T-cell (primary cell): ENCODE data around the gene CNKSR2. TPM values are rescaled to one million over a fixed set of nuclear protein-coding genes. Genes with fewer than 3 reads are reported as not detected.

ENCODE experiments used
- ATAC-seq, 4 experiments: fragments of 200-7000 bp in 3 of 4; fragments of 150-1000 bp in 1 of 4; cut with Tn5 transposase; replicated peaks in 1 of 4; 1 replicate in 3 of 4; 2 replicates in 1 of 4; pipeline ENCODE4 v1.10.0; 2021; ENCODE audit warnings: moderate library complexity in 3 of 4, mild to moderate bottlenecking in 2 of 4, moderate number of reproducible peaks in 1 of 4
- CTCF ChIA-PET, 2 donors: fragments of 300-600 bp; sonication (Branson Sonifier 250); formaldehyde crosslinking; loops; one replicate each; lab custom pipeline; 2022; ENCODE audit warnings: antibody characterized with exemption in 2 of 2; lab: Charles Lee
- POLR2A ChIA-PET, 2 donors: fragments of 300-600 bp; sonication (Branson Sonifier 250); formaldehyde crosslinking; loops; one replicate each; lab custom pipeline; 2022; ENCODE audit warnings: antibody characterized with exemption in 2 of 2; lab: Charles Lee
- DNase-seq, 35 experiments: peaks; one replicate each; pipeline versions ENCODE4 v3.0.0 to v3.0.0-alpha.2; 2013 to 2023
- H3K27ac ChIP-seq: one replicate; pipeline ENCODE4 v1.5.1; 2013; ENCODE audit warnings: low read length
- H3K27me3 ChIP-seq, 2 experiments: replicated peaks in 1 of 2; 1 replicate in 1 of 2; 2 replicates in 1 of 2; pipeline versions ENCODE4 v1.6.1 to v1.7.0; 2013; ENCODE audit warnings: low read length in 1 of 2, mixed read lengths in 1 of 2; ENCODE audit not compliant: control insufficient read depth in 2 of 2, insufficient read depth in 2 of 2; ENCODE audit errors: extremely low read depth in 1 of 2
- H3K36me3 ChIP-seq, 2 donors: 1 replicate in 1 of 2; 2 replicates in 1 of 2; pipeline versions ENCODE4 v1.6.1 to v1.7.0; 2013; ENCODE audit warnings: low read length in 1 of 2; ENCODE audit not compliant: control insufficient read depth in 2 of 2, insufficient read depth in 1 of 2; ENCODE audit errors: extremely low read depth in 1 of 2
- H3K4me1 ChIP-seq, 2 experiments: 1 replicate in 1 of 2; 2 replicates in 1 of 2; pipeline versions ENCODE4 v1.6.1 to v1.7.0; 2013; ENCODE audit warnings: low read length in 2 of 2, mixed read lengths in 1 of 2; ENCODE audit not compliant: insufficient read depth in 2 of 2, control insufficient read depth in 1 of 2; ENCODE audit errors: extremely low read depth in 1 of 2
- H3K4me3 ChIP-seq, 2 donors: 1 replicate in 1 of 2; 2 replicates in 1 of 2; pipeline versions ENCODE4 v1.5.1 to v1.7.0; 2013; ENCODE audit warnings: mild to moderate bottlenecking in 2 of 2, low read length in 1 of 2, moderate library complexity in 1 of 2; ENCODE audit not compliant: control insufficient read depth in 1 of 2; ENCODE audit errors: extremely low read depth in 1 of 2
- H3K9me3 ChIP-seq: 2 replicates; pipeline ENCODE4 v1.7.0; 2013
- H3K27ac Mint-ChIP-seq, 2 donors: one replicate each; pipeline ENCODE4 v1.8.0; 2020 to 2021; ENCODE audit warnings: mild to moderate bottlenecking in 2 of 2, mixed read lengths in 2 of 2
- H3K27me3 Mint-ChIP-seq, 2 donors: one replicate each; pipeline ENCODE4 v1.8.0; 2021 to 2022; ENCODE audit warnings: mixed read lengths in 2 of 2
- H3K36me3 Mint-ChIP-seq: one replicate; pipeline ENCODE4 v1.8.0; 2021; ENCODE audit warnings: mixed read lengths
- H3K4me1 Mint-ChIP-seq, 3 donors: one replicate each; pipeline ENCODE4 v1.8.0; 2020 to 2022; ENCODE audit warnings: mixed read lengths in 3 of 3, mild to moderate bottlenecking in 1 of 3
- H3K4me3 Mint-ChIP-seq, 3 donors: one replicate each; pipeline ENCODE4 v1.8.0; 2020 to 2022; ENCODE audit warnings: mild to moderate bottlenecking in 3 of 3, mixed read lengths in 3 of 3, moderate library complexity in 3 of 3
- H3K9me3 Mint-ChIP-seq, 3 donors: one replicate each; pipeline ENCODE4 v1.8.0; 2020 to 2022; ENCODE audit warnings: mixed read lengths in 3 of 3
- WGBS: methylation state at CpG from one replicate; pipeline ENCODE4 v1.1.5; 2013; ENCODE audit warnings: missing lambda C conversion rate; ENCODE audit not compliant: insufficient coverage; 5-methylcytosine and 5-hydroxymethylcytosine counted together
- total RNA-seq, 35 experiments: library from RNA in 6 of 35; stranded (reverse) in 6 of 35; fragments of 120-200 nt in 1 of 35; gene quantifications; one replicate each; pipeline versions ENCODE4 v1.2.1 to v1.2.4 and lab custom pipeline; 2013 to 2026

CNKSR2 gene
- total RNA-seq, 5 donors from 2014 or later (not counting 1 experiment from before 2014, with no cell fraction given): 10.4 to 16.4 (median 10.9) TPM

- Histone ChIP-seq H3K4me3 (no peak overlapping the region), H3K4me1 (no peaks in the 10 kb centered on the region), H3K9me3 (peaks cover 2% of the 10 kb centered on the region), H3K36me3 (no peaks in the 10 kb centered on the region), H3K27me3 (no peaks in the 10 kb centered on the region), H3K27ac (no peak overlapping the region)
- no peaks in the 10 kb centered on the region for H3K27me3 Mint-ChIP-seq
- no peaks in the 10 kb centered on the region for H3K4me1 Mint-ChIP-seq
- H3K27ac Mint-ChIP-seq: no peak overlapping the region
- DNase-seq (no peak), ATAC-seq (no peak)
- no peak overlapping the region for H3K4me3 Mint-ChIP-seq
- H3K36me3 Mint-ChIP-seq: peaks cover 12% of the 10 kb centered on the region
- ChIA-PET CTCF (interaction anchor here in 1 of 2 donors (0.5 kb wide), 1 partner anchor 593 kb away, joined by 3 read pairs; no protein-coding TSS in a partner anchor), POLR2A (no interaction called here)
- peaks cover 0 to under 1% (median 0%) of the 10 kb centered on the region in 3 donors for H3K9me3 Mint-ChIP-seq
Observed at GRCh38 chrX:21623778-21624501, 249.7 kb downstream of the CNKSR2 start.

GRCh38 chrX:21632027-21632426, 257.8 kb downstream of the CNKSR2 start:
- H3K27me3 ChIP-seq: no peaks in the 10 kb centered on the region
- H3K4me1 ChIP-seq: no peaks in the 10 kb centered on the region
- no peaks in the 10 kb centered on the region for H3K27me3 Mint-ChIP-seq
- H3K4me3 Mint-ChIP-seq: no peak overlapping the region
- peaks cover 9% of the 10 kb centered on the region for H3K36me3 Mint-ChIP-seq
- H3K9me3 ChIP-seq: no peaks in the 10 kb centered on the region
- WGBS: 90% methylated on average over 2 of the region's 2 CpGs
- CTCF ChIA-PET: no interaction called here
- no peak overlapping the region for H3K27ac Mint-ChIP-seq
- no peak overlapping the region for H3K27ac ChIP-seq
- H3K9me3 Mint-ChIP-seq: peaks cover 0 to 5% (median 0%) of the 10 kb centered on the region in 3 donors
- H3K36me3 ChIP-seq: no peaks in the 10 kb centered on the region
- no peak for ATAC-seq
- POLR2A ChIA-PET: no interaction called here
- DNase-seq: no peak
- H3K4me3 ChIP-seq: no peak overlapping the region
- H3K4me1 Mint-ChIP-seq: no peaks in the 10 kb centered on the region

GRCh38 chrX:21638311-21638710, 264.1 kb downstream of the CNKSR2 start:
- ChIA-PET POLR2A (interaction anchor here in 1 of 2 donors (0.5 kb wide), 1 partner anchor 1122 kb away, joined by 4 read pairs; no protein-coding TSS in a partner anchor), CTCF (no interaction called here)
- no peaks in the 10 kb centered on the region for H3K9me3 Mint-ChIP-seq
- Histone ChIP-seq H3K9me3 (no peaks in the 10 kb centered on the region), H3K4me3 (no peak overlapping the region), H3K4me1 (no peaks in the 10 kb centered on the region), H3K27me3 (no peaks in the 10 kb centered on the region), H3K36me3 (no peaks in the 10 kb centered on the region), H3K27ac (no peak overlapping the region)
- H3K4me1 Mint-ChIP-seq: no peaks in the 10 kb centered on the region
- no peak overlapping the region for H3K27ac Mint-ChIP-seq
- no peak overlapping the region for H3K4me3 Mint-ChIP-seq
- DNase-seq (no peak), ATAC-seq (no peak)
- no CpG with 5 or more reads among the region's 2 CpGs for WGBS
- peaks cover 4% of the 10 kb centered on the region for H3K36me3 Mint-ChIP-seq
- no peaks in the 10 kb centered on the region for H3K27me3 Mint-ChIP-seq

GRCh38 chrX:21639775-21640174, 265.6 kb downstream of the CNKSR2 start:
- Mint-ChIP-seq H3K9me3 (no peaks in the 10 kb centered on the region), H3K4me3 (no peak overlapping the region), H3K27me3 (no peaks in the 10 kb centered on the region), H3K4me1 (no peaks in the 10 kb centered on the region), H3K27ac (no peak overlapping the region), H3K36me3 (peaks cover 4% of the 10 kb centered on the region)
- Histone ChIP-seq H3K4me1 (no peaks in the 10 kb centered on the region), H3K9me3 (no peaks in the 10 kb centered on the region), H3K27me3 (no peaks in the 10 kb centered on the region), H3K27ac (no peak overlapping the region), H3K4me3 (no peak overlapping the region), H3K36me3 (no peaks in the 10 kb centered on the region)
- WGBS: no CpG with 5 or more reads among the region's 3 CpGs
- ATAC-seq (no peak), DNase-seq (no peak)
- CTCF ChIA-PET: no interaction called here
- POLR2A ChIA-PET: no interaction called here

GRCh38 chrX:21645431-21645830, 271.2 kb downstream of the CNKSR2 start:
- Mint-ChIP-seq H3K9me3 (no peaks in the 10 kb centered on the region), H3K27me3 (no peaks in the 10 kb centered on the region), H3K4me1 (no peaks in the 10 kb centered on the region), H3K27ac (no peak overlapping the region), H3K4me3 (no peak overlapping the region), H3K36me3 (peaks cover 3% of the 10 kb centered on the region)
- ATAC-seq (no peak), DNase-seq (no peak)
- ChIA-PET CTCF (no interaction called here), POLR2A (no interaction called here)
- H3K27ac ChIP-seq: no peak overlapping the region
- no peak overlapping the region for H3K4me3 ChIP-seq
- H3K4me1 ChIP-seq: no peaks in the 10 kb centered on the region
- no peaks in the 10 kb centered on the region for H3K27me3 ChIP-seq
- no peaks in the 10 kb centered on the region for H3K9me3 ChIP-seq
- no peaks in the 10 kb centered on the region for H3K36me3 ChIP-seq

- Mint-ChIP-seq H3K27ac (no peak overlapping the region), H3K4me1 (no peaks in the 10 kb centered on the region), H3K4me3 (no peak overlapping the region), H3K27me3 (no peaks in the 10 kb centered on the region), H3K9me3 (no peaks in the 10 kb centered on the region), H3K36me3 (peaks cover 3% of the 10 kb centered on the region)
- no CpG with 5 or more reads among the region's 3 CpGs for WGBS
- POLR2A ChIA-PET: no interaction called here
- no peak for ATAC-seq
- H3K4me3 ChIP-seq: no peak overlapping the region
- no peak overlapping the region for H3K27ac ChIP-seq
- H3K36me3 ChIP-seq: no peaks in the 10 kb centered on the region
- no peaks in the 10 kb centered on the region for H3K9me3 ChIP-seq
- H3K27me3 ChIP-seq: no peaks in the 10 kb centered on the region
- no peaks in the 10 kb centered on the region for H3K4me1 ChIP-seq
- CTCF ChIA-PET: no interaction called here
- no peak for DNase-seq
Observed at GRCh38 chrX:21645886-21646285, 271.7 kb downstream of the CNKSR2 start.
